GM21825 (cell line): ENCODE measurements around the gene GALNT1.

Experiments used
- ATAC-seq: cut with Tn5 transposase; IDR thresholded peaks from one replicate; pipeline ENCODE4 v1.9.1; 2021; ENCODE audit warnings: mild to moderate bottlenecking, moderate library complexity; ENCODE audit not compliant: unreplicated experiment

GALNT1 gene

DNA sequence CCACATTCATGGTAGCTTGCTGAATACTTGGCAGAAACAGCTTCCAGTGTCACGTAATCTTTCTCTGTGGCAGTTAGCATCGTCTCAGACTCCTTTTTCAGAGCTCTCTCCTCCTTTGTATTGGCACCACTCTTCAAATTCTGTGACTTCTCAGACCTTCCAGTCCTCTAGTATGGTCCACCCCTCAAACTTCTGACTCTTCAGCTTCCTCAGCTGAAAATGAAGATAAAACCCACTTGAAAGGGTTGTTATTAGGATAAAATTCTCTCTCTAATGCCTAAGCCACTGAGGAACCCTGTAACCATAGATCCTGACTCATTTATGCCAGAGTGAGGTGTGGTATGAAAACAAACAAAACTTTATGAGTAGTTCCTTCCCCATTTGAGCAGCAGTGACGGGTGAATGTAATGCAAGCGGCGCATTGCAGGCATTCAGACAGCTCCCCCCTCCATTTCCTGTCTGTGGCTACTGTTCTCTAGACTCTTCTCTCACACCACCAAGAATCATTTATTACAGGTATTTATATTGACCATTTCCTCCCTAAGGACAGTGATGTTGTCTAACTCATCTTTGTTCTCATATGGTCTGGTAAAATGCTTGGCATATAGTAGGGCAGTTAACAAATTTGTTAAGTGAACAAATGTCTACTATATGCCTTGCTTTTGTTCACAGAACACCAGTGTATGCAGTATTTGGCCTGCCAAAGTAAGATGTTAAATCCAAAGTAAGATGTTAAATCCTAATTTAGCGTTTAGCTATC is 35.3 kb downstream of the GALNT1 start:
- ATAC-seq, result peak; percentile 99

DNA sequence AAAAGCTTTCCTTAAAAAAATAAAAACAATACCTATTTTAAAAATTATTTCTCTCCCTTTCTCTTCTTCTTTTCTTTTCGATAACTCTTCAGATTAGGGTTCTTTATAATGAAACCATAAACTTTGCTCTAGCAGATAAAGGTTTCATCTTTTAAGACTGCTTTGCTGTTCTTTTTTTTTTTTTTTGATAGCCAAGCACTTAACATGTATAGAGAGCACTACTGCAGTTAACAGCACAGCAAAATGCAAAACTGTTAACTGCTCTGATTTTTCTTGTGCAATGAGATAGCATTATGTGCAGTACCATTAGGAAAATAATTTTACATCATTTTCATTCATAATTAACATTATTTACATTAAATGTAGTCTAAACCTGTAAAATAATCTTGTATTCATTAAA is 36.3 kb downstream of the GALNT1 start:
- no peak for ATAC-seq

DNA sequence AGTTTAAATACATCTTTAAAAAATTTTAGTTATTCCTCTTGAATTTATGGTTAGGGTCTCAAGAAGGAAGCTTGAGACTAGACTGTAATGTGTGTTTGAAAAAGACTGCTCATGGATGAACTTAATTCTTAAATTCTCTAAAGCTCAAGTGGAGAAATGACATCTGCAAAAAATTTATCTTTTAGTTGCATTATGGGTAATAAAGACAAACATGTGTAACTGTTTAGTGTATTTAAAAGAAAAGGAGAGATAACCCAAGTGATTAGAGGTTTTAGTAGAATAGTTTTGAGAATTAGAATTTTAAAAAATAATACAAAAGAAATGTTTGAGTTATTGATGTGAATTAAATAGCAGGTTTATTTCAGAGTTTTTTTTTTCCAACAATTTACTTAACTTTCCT is 36.7 kb downstream of the GALNT1 start:
- ATAC-seq, result no peak

DNA sequence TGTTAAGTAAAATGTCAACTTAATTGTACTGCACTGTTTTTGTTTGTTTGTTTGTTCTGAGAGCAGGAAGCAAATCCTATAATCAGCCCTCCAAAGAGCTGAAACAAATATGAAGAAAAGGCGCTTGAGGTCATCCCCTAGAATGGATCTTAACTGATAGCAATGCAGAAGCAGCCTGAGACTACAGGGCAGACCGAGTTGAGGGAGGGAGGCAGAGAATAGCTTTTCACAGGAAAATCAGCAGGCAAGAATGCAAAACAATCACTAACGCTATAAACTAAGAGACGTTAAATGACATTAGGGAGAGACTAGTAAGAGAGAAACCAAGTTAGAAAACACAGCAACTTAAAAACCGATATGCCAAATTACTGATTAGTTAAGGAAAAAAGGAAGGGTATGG is 37.2 kb downstream of the GALNT1 start:
- ATAC-seq, result no peak

DNA sequence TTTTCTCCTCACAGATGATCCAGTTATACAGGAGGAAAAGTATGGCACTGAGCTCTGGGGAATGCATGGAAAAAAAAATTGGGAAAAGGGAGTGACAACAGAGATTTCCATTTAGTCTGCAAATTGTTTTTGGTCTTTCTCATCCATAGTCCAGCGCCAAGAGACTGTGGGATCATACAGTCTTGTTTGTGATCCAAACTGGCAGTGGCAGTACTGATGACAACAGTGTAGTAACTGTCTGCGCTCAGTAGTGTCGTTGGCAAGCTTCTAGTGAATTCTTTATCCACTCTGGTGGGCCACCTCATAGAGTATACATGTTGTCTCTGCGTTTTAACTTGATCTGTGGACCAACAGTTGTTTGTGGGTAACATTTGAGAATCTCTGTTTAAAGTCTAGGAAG is 37.9 kb downstream of the GALNT1 start:
- ATAC-seq, result no peak

DNA sequence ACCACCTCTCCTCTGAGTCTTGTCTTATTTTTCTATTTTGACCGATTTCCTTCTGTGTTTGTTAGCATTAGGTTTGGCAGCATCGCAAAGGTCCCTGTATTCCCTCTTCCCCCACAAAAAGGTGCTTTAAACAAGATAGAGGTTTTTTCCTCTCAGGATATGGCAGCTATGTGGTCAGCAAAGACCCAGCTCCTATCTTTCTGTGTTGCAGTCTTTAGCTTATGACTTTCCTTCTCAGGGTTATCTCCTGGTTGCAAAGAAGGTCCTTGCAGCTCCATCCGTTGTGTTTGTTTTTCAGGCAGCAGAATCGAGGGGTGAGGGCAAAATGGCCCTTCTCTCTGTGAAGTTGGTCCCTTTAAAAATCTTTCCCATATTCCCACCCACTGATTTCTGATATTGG is 38.4 kb downstream of the GALNT1 start:
- ATAC-seq, result no peak

DNA sequence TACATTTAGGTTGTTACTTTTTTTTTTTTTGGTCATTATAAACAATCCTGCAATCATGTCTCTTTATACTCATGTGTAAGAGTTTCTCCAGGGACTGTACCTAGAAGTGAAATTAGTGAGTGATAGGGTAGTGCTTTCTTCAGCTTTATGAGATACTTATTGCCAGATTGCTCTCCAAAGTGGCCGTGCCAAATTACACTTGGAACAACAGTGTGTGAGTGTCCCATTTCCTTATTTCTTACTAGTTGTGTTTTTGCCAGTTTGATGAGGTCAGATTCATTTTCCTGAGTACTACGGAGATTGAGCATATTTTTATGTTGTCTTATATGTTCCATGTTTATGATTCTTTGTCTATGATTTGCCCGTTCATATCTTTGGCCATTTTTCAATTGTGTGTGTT is 39.2 kb downstream of the GALNT1 start:
- ATAC-seq, result no peak

DNA sequence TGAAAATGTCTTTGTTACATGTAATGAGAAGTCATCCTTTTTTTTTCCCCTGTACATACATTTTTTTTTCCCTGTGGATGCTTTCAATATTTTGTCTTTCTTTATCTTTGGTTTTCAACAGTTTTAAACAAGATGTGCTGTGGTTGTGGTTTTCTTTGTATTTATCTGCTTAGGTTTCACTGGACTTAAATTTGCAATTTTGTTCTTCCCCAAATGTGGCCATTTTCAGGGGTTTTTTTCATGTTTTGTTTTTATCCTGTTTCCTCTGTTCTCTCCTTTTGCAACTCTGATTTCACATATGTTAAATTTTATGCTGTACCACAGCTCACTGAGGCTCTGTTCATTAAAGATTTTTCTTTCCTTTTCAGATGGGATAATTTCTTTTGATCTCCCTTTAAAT is 41.7 kb downstream of the GALNT1 start:
- no peak for ATAC-seq

DNA sequence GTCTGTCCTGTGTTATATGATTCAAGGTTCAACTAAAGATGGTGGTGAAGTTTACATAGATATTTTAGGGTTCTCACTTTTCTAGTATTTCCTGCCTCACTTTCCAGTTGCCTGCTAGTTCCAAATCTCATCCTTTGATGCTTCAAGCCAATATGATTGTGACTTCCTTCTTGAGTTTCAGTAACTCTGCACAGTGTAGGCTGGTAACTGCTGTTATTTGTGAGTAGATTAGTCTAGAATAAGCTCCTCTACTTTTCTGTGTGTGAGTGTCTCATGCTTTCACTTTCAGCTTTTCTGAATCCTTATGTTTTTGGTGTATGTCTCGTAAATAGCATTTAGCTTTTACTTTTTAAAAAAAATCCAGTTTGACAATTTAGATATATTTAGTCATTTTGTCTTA is 42.6 kb downstream of the GALNT1 start:
- ATAC-seq, result peak; percentile 78

DNA sequence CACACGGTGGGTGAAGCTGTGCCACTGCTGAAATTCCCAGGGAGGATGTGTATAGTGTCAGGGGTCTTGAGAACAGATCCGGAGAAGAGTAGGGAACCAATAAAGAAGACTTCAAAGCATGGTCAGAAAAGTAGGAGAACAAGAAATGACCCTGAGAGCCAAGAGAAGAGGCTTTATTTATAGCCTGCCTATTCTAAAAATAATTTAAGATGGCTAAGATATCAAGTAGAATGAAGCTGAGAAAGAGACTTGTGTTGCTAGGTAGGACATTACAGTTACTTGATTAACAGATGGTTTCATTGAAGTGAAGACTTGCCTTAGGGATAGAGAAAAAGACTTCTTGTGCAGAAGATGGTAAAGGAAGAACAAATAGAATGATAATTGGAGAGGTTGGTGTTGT is 43.7 kb downstream of the GALNT1 start:
- ATAC-seq, result no peak

DNA sequence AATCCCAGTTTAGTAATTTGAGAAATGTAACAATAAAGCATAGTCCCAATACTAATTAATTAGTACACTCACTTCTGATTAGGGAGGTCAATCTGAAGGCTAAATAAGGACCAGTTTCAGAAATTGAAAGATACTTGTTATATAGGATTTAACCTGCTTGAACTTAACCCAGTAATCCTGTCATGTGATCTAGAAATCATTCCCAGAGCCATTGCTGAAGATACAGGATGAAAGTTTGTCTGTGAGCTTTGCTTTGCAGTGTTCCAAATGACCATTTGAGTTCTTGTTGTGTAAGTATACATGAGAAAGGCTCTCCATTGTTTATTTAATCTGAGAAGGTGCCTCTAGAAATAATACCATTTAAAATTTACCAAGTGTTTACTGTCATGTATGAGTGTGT is 52.2 kb downstream of the GALNT1 start:
- ATAC-seq, result no peak

DNA sequence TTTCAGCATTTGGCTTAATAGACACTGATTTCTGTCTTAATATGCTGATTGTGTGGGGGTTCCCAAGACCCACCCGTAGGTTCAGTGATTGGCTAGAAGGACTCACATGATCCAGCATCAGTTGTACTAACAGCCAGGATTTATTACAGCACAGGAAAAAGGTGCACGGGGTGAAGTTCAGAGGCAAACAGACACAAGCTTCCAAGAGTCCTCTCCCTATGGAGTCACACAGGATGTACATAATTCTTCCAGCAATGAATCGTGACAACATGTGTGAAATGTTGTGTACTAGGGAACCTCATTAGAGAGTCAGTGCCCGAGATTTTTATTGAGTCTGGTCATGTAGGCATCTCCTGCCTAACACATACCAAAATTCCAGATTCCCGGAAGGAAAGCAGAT is 52.8 kb downstream of the GALNT1 start:
- ATAC-seq, result no peak

DNA sequence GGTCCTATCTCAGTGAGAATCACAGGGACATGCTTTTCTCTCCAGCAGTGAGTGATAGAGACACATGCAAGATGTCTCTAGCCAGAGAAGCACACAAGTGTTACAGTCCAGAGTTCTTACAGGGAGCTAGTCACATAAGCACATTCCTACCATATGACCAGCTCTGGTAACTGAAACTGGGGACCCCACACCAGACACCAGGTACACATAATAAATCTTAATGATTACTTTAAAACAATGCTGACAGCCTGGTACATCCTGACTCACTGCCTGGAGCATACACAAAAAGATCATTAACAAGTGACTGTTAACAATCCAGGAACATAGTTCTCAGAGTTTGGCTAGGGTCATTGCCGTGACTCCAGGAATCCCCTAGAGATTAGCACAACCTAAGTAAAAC is 53.6 kb downstream of the GALNT1 start:
- ATAC-seq, result no peak

DNA sequence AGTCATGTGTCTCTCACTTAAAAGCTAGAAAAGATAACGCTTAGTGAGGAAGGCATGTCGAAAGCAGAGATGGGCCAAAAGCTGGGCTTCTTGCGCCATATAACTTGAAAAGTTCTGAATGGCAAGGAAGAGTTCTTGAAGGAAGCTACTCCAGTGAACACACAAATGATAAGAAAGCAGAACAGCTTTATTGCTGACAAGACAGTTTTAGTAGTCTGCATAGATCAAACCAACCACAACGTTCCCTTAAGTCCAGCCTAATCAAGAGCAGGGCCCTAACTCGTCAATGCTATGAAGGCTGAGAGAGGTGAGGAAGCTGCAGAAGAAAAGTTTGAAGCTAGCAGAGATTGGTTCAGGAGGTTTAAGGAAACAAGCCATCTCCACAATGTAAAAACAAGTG is 55.7 kb downstream of the GALNT1 start:
- no peak for ATAC-seq

DNA sequence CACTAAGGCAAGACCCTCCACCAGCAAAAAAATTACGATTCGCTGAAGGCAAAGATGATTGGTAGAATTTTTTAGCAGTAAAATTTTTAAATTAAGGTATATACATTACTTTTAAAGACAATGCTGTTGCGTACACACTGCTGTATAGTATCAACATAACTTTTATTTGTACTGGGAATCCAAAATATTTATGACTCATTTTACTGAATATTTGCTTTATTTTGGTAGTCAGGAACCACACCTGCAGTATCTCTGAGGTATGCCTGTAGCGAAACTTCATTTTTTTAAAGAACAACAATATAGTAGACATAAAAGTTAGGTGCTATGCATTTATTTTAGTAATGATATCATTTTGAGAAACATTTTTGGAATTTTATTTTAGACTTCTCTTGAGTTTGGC is 57.8 kb downstream of the GALNT1 start:
- no peak for ATAC-seq

DNA sequence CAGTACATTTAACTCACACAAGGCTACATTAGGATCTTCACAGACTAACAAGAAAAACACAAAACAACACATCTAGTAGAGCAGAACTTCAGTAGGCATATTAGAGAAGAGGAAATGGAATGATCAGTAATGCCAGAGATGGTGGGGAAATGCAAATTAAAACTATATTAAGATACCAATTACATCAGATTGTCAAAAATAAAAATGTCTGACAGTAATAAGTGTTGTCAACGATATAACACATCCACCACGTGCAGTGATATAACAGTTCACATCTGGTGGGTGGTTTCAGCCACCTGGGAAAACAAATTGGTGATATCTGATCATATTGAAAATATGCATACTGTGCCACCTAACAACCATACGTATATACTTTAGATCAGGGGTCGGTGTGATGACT is 59.9 kb downstream of the GALNT1 start:
- no peak for ATAC-seq

DNA sequence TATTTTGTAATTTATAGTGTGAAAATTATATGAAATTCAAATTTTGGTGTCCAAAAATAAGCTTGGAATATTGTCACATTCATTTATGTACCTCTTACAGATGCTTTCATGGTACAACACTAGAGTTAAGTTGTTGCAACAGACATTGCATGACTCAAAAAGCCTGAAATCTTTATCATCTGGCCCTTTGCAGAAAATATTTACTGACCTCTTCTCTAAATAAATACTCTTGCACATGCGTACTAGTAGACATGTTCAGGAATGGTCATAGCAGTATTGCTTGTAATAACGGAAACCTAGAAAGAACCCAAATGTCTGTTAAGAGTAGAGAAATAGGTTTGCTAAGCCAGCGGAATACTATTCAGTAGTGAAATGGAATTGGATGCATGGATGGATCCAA is 60.4 kb downstream of the GALNT1 start:
- ATAC-seq, result no peak

DNA sequence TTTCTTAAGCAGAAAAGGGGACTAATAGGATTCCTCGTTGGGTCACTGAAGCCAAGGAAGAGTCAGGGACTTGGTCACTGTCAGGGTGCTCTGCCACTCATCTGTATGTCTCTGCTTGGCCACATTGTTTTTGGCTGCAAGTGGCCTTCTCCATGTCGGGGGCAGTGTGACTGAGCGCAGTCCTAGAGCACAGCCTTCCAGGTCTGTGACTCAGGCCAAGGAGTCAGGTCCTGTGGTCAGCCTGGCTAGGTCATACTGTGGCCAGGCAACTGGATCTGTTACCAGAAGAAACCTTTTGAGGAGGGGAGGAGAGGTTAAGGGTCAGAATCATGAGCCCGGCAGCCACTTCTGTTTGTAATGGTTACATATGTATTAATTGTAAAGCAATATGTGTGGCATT is 61.3 kb downstream of the GALNT1 start:
- no peak for ATAC-seq

DNA sequence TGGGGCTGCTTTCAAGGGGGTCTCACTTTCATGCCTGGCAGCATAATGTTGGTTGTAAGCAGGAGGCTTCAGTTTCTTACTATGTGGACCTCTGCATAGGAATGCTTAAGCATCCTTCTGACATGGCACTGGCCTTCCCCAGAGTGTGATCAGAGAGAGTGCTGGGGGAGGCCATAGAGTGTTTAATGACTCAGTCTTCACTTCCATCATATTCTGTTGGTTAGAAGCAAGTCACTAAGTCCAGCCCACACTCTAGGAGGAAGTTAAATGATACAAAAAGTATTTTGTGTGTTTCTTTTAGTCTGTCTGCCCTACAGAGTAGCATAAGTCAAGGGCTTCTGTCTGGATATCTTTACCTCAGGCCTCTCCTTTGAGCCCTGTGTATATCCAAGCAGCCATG is 64.9 kb downstream of the GALNT1 start:
- no peak for ATAC-seq

DNA sequence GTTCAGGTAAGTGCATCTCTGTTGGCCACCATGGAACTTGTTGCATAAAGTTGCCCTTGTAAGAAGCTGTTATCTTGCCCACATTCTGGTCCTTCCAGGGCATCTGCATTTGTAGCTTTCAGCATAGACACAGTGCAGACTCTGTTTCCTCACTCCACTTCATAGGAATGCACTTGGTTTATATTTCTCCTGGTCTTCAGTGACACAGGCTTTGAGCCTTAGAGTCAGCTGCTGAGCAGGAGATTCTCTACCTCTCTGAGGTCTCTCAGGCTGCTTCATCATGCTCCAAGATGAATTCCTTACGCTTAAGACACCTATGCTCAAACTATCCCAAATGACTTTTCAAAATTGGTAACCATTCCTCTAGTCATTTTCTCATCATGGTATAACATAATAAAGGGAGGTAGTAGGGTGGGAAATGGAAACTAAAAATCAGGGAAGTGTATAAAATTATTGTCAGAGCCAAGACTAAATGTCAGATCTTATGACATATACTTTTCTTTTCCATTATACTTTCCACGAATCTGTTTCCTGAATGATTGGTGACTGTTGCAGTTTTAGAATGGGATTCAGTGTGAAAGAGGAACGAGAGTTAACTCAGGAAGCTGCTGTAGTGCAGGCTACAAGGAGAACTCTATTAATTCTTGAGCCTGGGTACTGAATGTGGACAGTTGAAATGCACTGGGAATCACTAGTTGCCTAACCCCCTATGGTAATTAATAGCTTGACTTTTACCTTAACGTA is 72.0 kb downstream of the GALNT1 start:
- ATAC-seq, result no peak

DNA sequence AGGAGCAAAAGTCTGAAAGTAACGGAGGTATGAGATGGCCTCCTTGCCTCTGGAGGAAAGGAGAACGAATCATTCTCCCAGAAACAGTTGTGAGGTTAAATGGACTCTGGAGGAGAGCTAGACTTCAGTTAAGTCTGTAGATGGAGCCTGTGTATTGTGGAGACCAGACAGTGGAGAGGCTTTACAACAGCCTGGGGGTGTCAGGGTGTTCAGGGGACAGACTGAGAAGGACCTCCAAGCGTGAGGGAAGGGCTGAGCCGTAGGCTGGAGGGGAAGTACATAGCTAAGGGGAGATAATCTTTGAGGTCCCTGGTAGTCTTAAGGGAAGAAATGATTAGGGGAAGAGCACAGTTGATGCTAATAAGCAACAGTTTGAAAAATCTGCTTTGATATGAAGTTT is 76.6 kb downstream of the GALNT1 start:
- no peak for ATAC-seq

DNA sequence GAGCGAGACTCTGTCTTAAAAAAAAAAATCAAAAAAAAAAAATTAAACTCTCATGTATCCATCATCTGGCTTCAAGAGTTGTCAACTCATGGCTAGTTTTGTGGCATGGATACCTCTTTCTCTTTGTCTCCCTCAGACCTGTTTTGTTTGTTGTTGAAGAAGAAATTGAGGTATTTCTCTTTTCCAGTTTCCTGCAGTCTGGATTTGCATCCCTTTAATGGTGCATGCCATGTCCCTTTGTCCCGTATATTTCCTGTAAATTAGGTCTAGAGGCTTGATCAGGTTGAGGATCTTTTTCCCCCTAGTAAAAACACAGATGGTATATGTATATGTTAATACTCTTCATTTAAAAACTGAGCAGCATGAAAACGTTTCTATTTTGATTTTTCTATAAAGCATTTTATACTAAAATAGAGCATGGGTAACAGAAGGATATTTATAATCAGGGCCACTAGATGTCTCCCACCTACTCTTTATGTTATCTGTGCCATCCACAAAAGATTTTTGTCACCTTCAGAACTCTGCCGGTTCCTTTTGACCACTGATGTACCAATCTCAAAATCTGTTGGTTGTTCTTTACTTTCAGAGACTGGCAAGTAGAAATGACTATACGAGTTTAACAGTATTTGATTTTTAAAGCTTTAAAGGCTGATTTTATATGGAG is 80.1 kb downstream of the GALNT1 start:
- no peak for ATAC-seq
